GM12872 (cell line): ENCODE measurements around the gene SYNGR1.

ENCODE experiments used
- CTCF ChIP-seq: IDR thresholded peaks from 3 replicates; pipeline ENCODE4 v1.5.1; 2011; ENCODE audit warnings: low read depth, mild to moderate bottlenecking, low read length, moderate library complexity; ENCODE audit not compliant: insufficient read depth

The SYNGR1 gene

GRCh38 chr22:39360674-39361413 lies 11.1 kb downstream of the SYNGR1 start:
- TF ChIP-seq CTCF: no peak

GRCh38 chr22:39361496-39361895 lies 11.7 kb downstream of the SYNGR1 start:
- TF ChIP-seq CTCF: no peak; the same call in 2 of the 3 replicates

GRCh38 chr22:39362271-39362670 lies 12.5 kb downstream of the SYNGR1 start:
- TF ChIP-seq CTCF: no peak

- no peak for TF ChIP-seq CTCF
Measured at GRCh38 chr22:39362932-39363331, 13.1 kb downstream of the SYNGR1 start.

GRCh38 chr22:39363751-39364515 lies 14.1 kb downstream of the SYNGR1 start:
- TF ChIP-seq CTCF: no peak

GRCh38 chr22:39364714-39365491 lies 15.1 kb downstream of the SYNGR1 start:
- TF ChIP-seq CTCF: no peak

- TF ChIP-seq CTCF: no peak
Measured at GRCh38 chr22:39365492-39365780, 15.6 kb downstream of the SYNGR1 start.
